Measurements from ENCODE around the gene CTSL. TPM values are rescaled to one million over a fixed set of nuclear protein-coding genes. Genes with fewer than 3 reads are reported as not detected.

CTSL gene
- 149 and 309 TPM in 2 replicates for total RNA-seq

GRCh38 chr9:87725900-87726709, at the start of gene CTSL:
Gene CTSL, plus strand, starts transcription at chr9:87726119. Its CDS starts 1,485 bp downstream, at chr9:87727604.

Other genes starting within 250 kb of the CTSL start
- gene DAPK1, start 228.3 kb upstream of the CTSL start, total RNA-seq: 4.0 and 51.6 TPM in 2 replicates
- not detected in 2 replicates for gene SPATA31E1, start 156.8 kb downstream of the CTSL start, total RNA-seq
- not detected in 2 replicates for gene SPATA31C1, start 191.8 kb downstream of the CTSL start, total RNA-seq
- gene CDK20, start 248.4 kb downstream of the CTSL start, total RNA-seq: 5.2 and 16.9 TPM in 2 replicates